A549 (cell line): ENCODE results near the gene PPP2R2C.

ENCODE experiments used
- RAD21 ChIP-seq, 2 experiments: fragments of >200 bp in 1 of 2; sonication (Bioruptor Twin) in 1 of 2; formaldehyde crosslinking in 1 of 2; IDR thresholded peaks in 1 of 2; conservative IDR thresholded peaks in 1 of 2; 2 replicates in 1 of 2; 3 replicates in 1 of 2; pipeline ENCODE4 v1.6.1; 2012 to 2018; ENCODE audit warnings: inconsistent platforms in 1 of 2
- REST ChIP-seq: fragments of 200-600 bp; sonication (generic); IDR thresholded peaks from 2 replicates; pipeline ENCODE4 v1.6.1; 2016; ENCODE audit warnings: antibody characterized with exemption, mild to moderate bottlenecking, moderate library complexity

GRCh38 chr4:6506616-6507140 is 34.3 kb upstream of the PPP2R2C start:
- TF ChIP-seq REST (no peak), RAD21 (conservative IDR thresholded peaks at IDR 0.05 in 1 of 2, IDR thresholded peaks at IDR 0.05 in 1 of 2) (no peak)
